ENCODE results near the gene CHCHD10. TPM values are rescaled to one million over a fixed set of nuclear protein-coding genes. Genes with fewer than 3 reads are reported as not detected.

The CHCHD10 gene
- total and polyA plus RNA-seq, 2 of the 8 experiments (the other 6 are each of a cell fraction or from before 2014, with no cell fraction given), result 58.3 to 94.5 TPM

GRCh38 chr22:23777776-23778576 is 10.2 kb upstream of the CHCHD10 start (continued):
- no peak for TF ChIP-seq JUN (IDR thresholded peaks at IDR 0.05; ENCODE audit: low read depth, low read length)
- TF ChIP-seq SIN3A (conservative IDR thresholded peaks at IDR 0.05 in 1 of 2, IDR thresholded peaks at IDR 0.05 in 1 of 2; ENCODE audit: low read depth in 1 of 2, low read length in 2 of 2), result no peak
- TF ChIP-seq EZH2 (IDR thresholded peaks at IDR 0.05; ENCODE audit: low read depth, low read length, severe bottlenecking), result no peak
- no peak for TF ChIP-seq TAF7 (optimal IDR thresholded peaks at IDR 0.05; ENCODE audit: borderline replicate concordance, low read depth, low read length)
- no peak for TF ChIP-seq SUZ12 (IDR thresholded peaks at IDR 0.05; ENCODE audit: low read length)
- TF ChIP-seq TEAD4 (IDR thresholded peaks at IDR 0.05; ENCODE audit: low read depth, low read length), result no peak
- TF ChIP-seq SIX5 (IDR thresholded peaks at IDR 0.05; ENCODE audit: low read depth, low read length), result no peak
